BLaER1 treated with 17β-estradiol and CSF1 and Interleukin-3, amounts not matched to agents 10 nM and 100 nM (cell line): ENCODE measurements around the gene DRAXIN.

ENCODE experiments used
- H3K27ac ChIP-seq, 11 experiments: shearing (Covaris generic); formaldehyde crosslinking; 2 replicates each; pipeline ENCODE4 v1.8.1; 2022
- H3K27me3 ChIP-seq, 11 experiments: shearing (Covaris generic); formaldehyde crosslinking; 2 replicates each; pipeline ENCODE4 v1.8.1; 2022
- H3K36me3 ChIP-seq, 11 experiments: shearing (Covaris generic); formaldehyde crosslinking; 2 replicates each; pipeline ENCODE4 v1.8.1; 2022
- H3K4me1 ChIP-seq, 10 experiments: shearing (Covaris generic); formaldehyde crosslinking; 2 replicates each; pipeline ENCODE4 v1.8.1; 2022
- H3K4me2 ChIP-seq, 11 experiments: shearing (Covaris generic); formaldehyde crosslinking; 2 replicates each; pipeline ENCODE4 v1.8.1; 2022
- H3K4me3 ChIP-seq, 10 experiments: shearing (Covaris generic); formaldehyde crosslinking; 2 replicates each; pipeline ENCODE4 v1.8.1; 2022
- H3K9ac ChIP-seq, 11 experiments: shearing (Covaris generic); formaldehyde crosslinking; 2 replicates each; pipeline ENCODE4 v1.8.1; 2022
- H3K9me3 ChIP-seq, 11 experiments: shearing (Covaris generic); formaldehyde crosslinking; replicated peaks in 1 of 11; 2 replicates each; pipeline ENCODE4 v1.8.1; 2022
- H4K20me1 ChIP-seq, 11 experiments: shearing (Covaris generic); formaldehyde crosslinking; 2 replicates each; pipeline ENCODE4 v1.8.1; 2022
- Cebpa-rat ChIP-seq, 11 experiments: shearing (Covaris generic); IDR thresholded peaks; 2 replicates each; pipeline ENCODE4 v1.8.1; 2022

Gene DRAXIN

GRCh38 chr1:11697188-11697892 is 5.8 kb downstream of the DRAXIN start:
- TF ChIP-seq Cebpa-rat (IDR thresholded peaks at IDR 0.05) = no peak
- no peaks in the 10 kb centered on the region for H3K9me3 ChIP-seq
- H3K4me3 ChIP-seq = no peak overlapping the region
- peaks cover 0 to 61% (median 26%) of the 10 kb centered on the region in 11 experiments; a peak in 14 of 22 replicates for H3K36me3 ChIP-seq
- H3K27ac ChIP-seq = peak overlapping the region in 1 of 11 experiments; percentile 12; a peak in 1 of 22 replicates
- H4K20me1 ChIP-seq = peaks cover 0 to 100% (median 92%) of the 10 kb centered on the region in 11 experiments; a peak in 18 of 22 replicates
- H3K27me3 ChIP-seq = peaks cover 0 to 22% (median 0%) of the 10 kb centered on the region in 11 experiments; a peak in 6 of 22 replicates
- peak overlapping the region in 3 of 11 experiments; percentile 1 to 24 (median 12); a peak in 3 of 22 replicates for H3K9ac ChIP-seq
- peak overlapping the region in 8 of 11 experiments; percentile 10 to 94 (median 50); a peak in 16 of 22 replicates for H3K4me2 ChIP-seq
- H3K4me1 ChIP-seq = peaks cover 37 to 98% (median 93%) of the 10 kb centered on the region in 10 experiments

- H4K20me1 ChIP-seq = peaks cover 0 to 100% (median 97%) of the 10 kb centered on the region in 11 experiments; a peak in 18 of 22 replicates
- H3K9me3 ChIP-seq = no peaks in the 10 kb centered on the region
- no peak for TF ChIP-seq Cebpa-rat (IDR thresholded peaks at IDR 0.05)
- H3K9ac ChIP-seq = peak overlapping the region in 2 of 11 experiments; percentile 1 to 12; a peak in 2 of 22 replicates
- peaks cover 33 to 100% (median 96%) of the 10 kb centered on the region in 10 experiments for H3K4me1 ChIP-seq
- H3K36me3 ChIP-seq = peaks cover 0 to 66% (median 28%) of the 10 kb centered on the region in 11 experiments; a peak in 14 of 22 replicates
- no peak overlapping the region for H3K4me3 ChIP-seq
- H3K4me2 ChIP-seq = peak overlapping the region in 8 of 11 experiments; percentile 10 to 94 (median 50); a peak in 16 of 22 replicates
- H3K27ac ChIP-seq = peak overlapping the region in 1 of 11 experiments; percentile 12; a peak in 1 of 22 replicates
- H3K27me3 ChIP-seq = peaks cover 0 to 17% (median 0%) of the 10 kb centered on the region in 11 experiments; a peak in 4 of 22 replicates
Measured at GRCh38 chr1:11697893-11698210, 6.3 kb downstream of the DRAXIN start.

GRCh38 chr1:11700601-11701467 is 9.3 kb downstream of the DRAXIN start:
- peaks cover 0 to 48% (median 13%) of the 10 kb centered on the region in 11 experiments; a peak in 13 of 22 replicates for H3K36me3 ChIP-seq
- peaks cover 0 to 17% (median 0%) of the 10 kb centered on the region in 11 experiments; a peak in 4 of 22 replicates for H3K27me3 ChIP-seq
- no peak for TF ChIP-seq Cebpa-rat (IDR thresholded peaks at IDR 0.05)
- H3K4me2 ChIP-seq = peak overlapping the region; percentile 79 to 97 (median 91)
- no peaks in the 10 kb centered on the region for H3K9me3 ChIP-seq
- H3K9ac ChIP-seq = peak overlapping the region; percentile 1 to 68 (median 48); a peak in 16 of 22 replicates
- H3K4me3 ChIP-seq = peak overlapping the region in 8 of 10 experiments; percentile 9 to 55 (median 36); a peak in 15 of 20 replicates
- H3K27ac ChIP-seq = peak overlapping the region in 8 of 11 experiments; percentile 28 to 62 (median 50); a peak in 14 of 22 replicates
- H3K4me1 ChIP-seq = peaks cover 45 to 100% (median 97%) of the 10 kb centered on the region in 10 experiments
- peaks cover 0 to 100% (median 99%) of the 10 kb centered on the region in 11 experiments; a peak in 18 of 22 replicates for H4K20me1 ChIP-seq

GRCh38 chr1:11701551-11701961 is 10.0 kb downstream of the DRAXIN start:
- Histone ChIP-seq H3K9ac (peak overlapping the region in 6 of 11 experiments; percentile 5 to 68 (median 25); a peak in 8 of 22 replicates), H3K27me3 (peaks cover 0 to 17% (median 0%) of the 10 kb centered on the region in 11 experiments; a peak in 4 of 22 replicates), H3K9me3 (no peaks in the 10 kb centered on the region), H4K20me1 (peaks cover 0 to 100% (median 99%) of the 10 kb centered on the region in 11 experiments; a peak in 18 of 22 replicates), H3K4me2 (peak overlapping the region; percentile 79 to 97 (median 91); a peak in 20 of 22 replicates), H3K27ac (peak overlapping the region in 6 of 11 experiments; percentile 4 to 62 (median 50); a peak in 9 of 22 replicates), H3K36me3 (peaks cover 0 to 48% (median 16%) of the 10 kb centered on the region in 11 experiments; a peak in 12 of 22 replicates), H3K4me1 (peaks cover 45 to 100% (median 99%) of the 10 kb centered on the region in 10 experiments), H3K4me3 (no peak overlapping the region)
- no peak for TF ChIP-seq Cebpa-rat (IDR thresholded peaks at IDR 0.05)

GRCh38 chr1:11701981-11702803 is 10.7 kb downstream of the DRAXIN start:
- Histone ChIP-seq H3K36me3 (peaks cover 0 to 52% (median 17%) of the 10 kb centered on the region in 11 experiments; a peak in 12 of 22 replicates), H3K27ac (peak overlapping the region in 5 of 11 experiments; percentile 4 to 62 (median 54); a peak in 4 of 22 replicates), H3K4me3 (no peak overlapping the region), H3K27me3 (peaks cover 0 to 17% (median 0%) of the 10 kb centered on the region in 11 experiments; a peak in 4 of 22 replicates), H4K20me1 (peaks cover 0 to 100% (median 94%) of the 10 kb centered on the region in 11 experiments; a peak in 18 of 22 replicates), H3K4me1 (peaks cover 47 to 100% (median 100%) of the 10 kb centered on the region in 10 experiments), H3K4me2 (peak overlapping the region in 9 of 11 experiments; percentile 85 to 97 (median 93); a peak in 18 of 22 replicates), H3K9ac (peak overlapping the region in 5 of 11 experiments; percentile 5 to 68 (median 20); a peak in 4 of 22 replicates), H3K9me3 (no peaks in the 10 kb centered on the region)
- TF ChIP-seq Cebpa-rat (IDR thresholded peaks at IDR 0.05) = no peak

- H3K27me3 ChIP-seq = peaks cover 0 to 17% (median 0%) of the 10 kb centered on the region in 11 experiments; a peak in 4 of 22 replicates
- H3K4me3 ChIP-seq = peak overlapping the region in 3 of 10 experiments; percentile 12 to 18 (median 16); a peak in 1 of 20 replicates
- H3K4me2 ChIP-seq = peak overlapping the region; percentile 76 to 97 (median 92)
- peaks cover 0 to 52% (median 24%) of the 10 kb centered on the region in 11 experiments; a peak in 13 of 22 replicates for H3K36me3 ChIP-seq
- peaks cover 0 to 100% (median 89%) of the 10 kb centered on the region in 11 experiments; a peak in 18 of 22 replicates for H4K20me1 ChIP-seq
- no peak for TF ChIP-seq Cebpa-rat (IDR thresholded peaks at IDR 0.05)
- H3K27ac ChIP-seq = peak overlapping the region in 8 of 11 experiments; percentile 9 to 76 (median 50); a peak in 15 of 22 replicates
- no peaks in the 10 kb centered on the region for H3K9me3 ChIP-seq
- H3K4me1 ChIP-seq = peaks cover 56 to 100% (median 100%) of the 10 kb centered on the region in 10 experiments
- H3K9ac ChIP-seq = peak overlapping the region in 9 of 11 experiments; percentile 27 to 68 (median 41); a peak in 16 of 22 replicates
Measured at GRCh38 chr1:11703357-11704193, 12.1 kb downstream of the DRAXIN start.
